Esophagus squamous epithelium (tissue), 5 donors: ENCODE measurements around the gene KCND2. TPM values are rescaled to one million over a fixed set of nuclear protein-coding genes. Genes with fewer than 3 reads are reported as not detected.

Source experiments
- DNase-seq: peaks from one replicate; lab custom pipeline; 2025; lab: John Stamatoyannopoulos, UW
- H3K27ac ChIP-seq, 4 donors: fragments of 200-600 bp; sonication (generic); one replicate each; pipeline ENCODE4 v1.5.1; 2016 to 2019; ENCODE audit warnings: mild to moderate bottlenecking in 1 of 4
- H3K27me3 ChIP-seq, 4 donors: fragments of 200-600 bp; sonication (generic); 1 replicate in 3 of 4; 2 replicates in 1 of 4; pipeline versions ENCODE4 v1.5.1 to v1.6.0; 2017 to 2021; ENCODE audit warnings: antibody characterized with exemption in 1 of 4
- H3K36me3 ChIP-seq, 3 donors: fragments of 200-600 bp; sonication (generic); one replicate each; pipeline ENCODE4 v1.5.1; 2016 to 2019
- H3K4me1 ChIP-seq, 3 donors: fragments of 200-600 bp; sonication (generic); one replicate each; pipeline ENCODE4 v1.5.1; 2017 to 2019
- H3K4me3 ChIP-seq, 4 donors: fragments of 200-600 bp; sonication (generic); 1 replicate in 3 of 4; 2 replicates in 1 of 4; pipeline ENCODE4 v1.5.1; 2016 to 2019; ENCODE audit warnings: mild to moderate bottlenecking in 2 of 4, moderate library complexity in 1 of 4
- H3K9me3 ChIP-seq, 3 donors: fragments of 200-600 bp; sonication (generic); one replicate each; pipeline ENCODE4 v1.5.1; 2016 to 2019
- POLR2A ChIP-seq, 4 donors: fragments of 450-650 bp; IDR thresholded peaks; one replicate each; pipeline ENCODE4 v1.6.1; 2017; ENCODE audit warnings: antibody characterized with exemption in 4 of 4, mild to moderate bottlenecking in 4 of 4, moderate library complexity in 3 of 4
- WGBS, 2 donors: methylation state at CpG; one replicate each; pipeline ENCODE4 v1.1.5; 2018; 5-methylcytosine and 5-hydroxymethylcytosine counted together
- intact Hi-C: fragments of 100-400 bp; cut with DNase I; formaldehyde crosslinking; loops from one replicate; pipeline ENCODE4 v1.15.0; 2022
- total RNA-seq, 4 donors: library from RNA; depleted of rRNA; stranded (reverse); fragments of >200 nt; gene quantifications; one replicate each; pipeline ENCODE4 v1.1.0, GENCODE V29; 2016
- TF ChIP-seq, protein P1 (sequence below), 6 experiments: fragments of 450-650 bp in 4 of 6; fragments of 200-600 bp in 2 of 6; sonication (generic) in 2 of 6; IDR thresholded peaks; one replicate each; pipeline ENCODE4 v1.5.1; 2016 to 2019; ENCODE audit warnings: antibody characterized with exemption in 6 of 6, mild to moderate bottlenecking in 4 of 6, moderate library complexity in 4 of 6
- donor health status: DM: yes; HTN: yes; CAD: no.

The KCND2 gene
- total RNA-seq, 4 donors from 2014 or later: 0.09 to 0.19 TPM; not detected in 2

- DNase-seq: no peak
- Histone ChIP-seq H3K27ac (no peak overlapping the region), H3K9me3 (no peaks in the 10 kb centered on the region), H3K4me1 (no peaks in the 10 kb centered on the region), H3K36me3 (no peaks in the 10 kb centered on the region), H3K4me3 (no peak overlapping the region), H3K27me3 (no peaks in the 10 kb centered on the region)
- no peak for TF ChIP-seq POLR2A (IDR thresholded peaks at IDR 0.05)
- TF ChIP-seq, protein P1, sequence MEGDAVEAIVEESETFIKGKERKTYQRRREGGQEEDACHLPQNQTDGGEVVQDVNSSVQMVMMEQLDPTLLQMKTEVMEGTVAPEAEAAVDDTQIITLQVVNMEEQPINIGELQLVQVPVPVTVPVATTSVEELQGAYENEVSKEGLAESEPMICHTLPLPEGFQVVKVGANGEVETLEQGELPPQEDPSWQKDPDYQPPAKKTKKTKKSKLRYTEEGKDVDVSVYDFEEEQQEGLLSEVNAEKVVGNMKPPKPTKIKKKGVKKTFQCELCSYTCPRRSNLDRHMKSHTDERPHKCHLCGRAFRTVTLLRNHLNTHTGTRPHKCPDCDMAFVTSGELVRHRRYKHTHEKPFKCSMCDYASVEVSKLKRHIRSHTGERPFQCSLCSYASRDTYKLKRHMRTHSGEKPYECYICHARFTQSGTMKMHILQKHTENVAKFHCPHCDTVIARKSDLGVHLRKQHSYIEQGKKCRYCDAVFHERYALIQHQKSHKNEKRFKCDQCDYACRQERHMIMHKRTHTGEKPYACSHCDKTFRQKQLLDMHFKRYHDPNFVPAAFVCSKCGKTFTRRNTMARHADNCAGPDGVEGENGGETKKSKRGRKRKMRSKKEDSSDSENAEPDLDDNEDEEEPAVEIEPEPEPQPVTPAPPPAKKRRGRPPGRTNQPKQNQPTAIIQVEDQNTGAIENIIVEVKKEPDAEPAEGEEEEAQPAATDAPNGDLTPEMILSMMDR (IDR thresholded peaks at IDR 0.05): no peak
- intact Hi-C loops: no loop called here
- WGBS, 2 donors: 24 to 29% methylated on average over 1 of the region's 1 CpG
These were observed 131.1 kb downstream of the KCND2 start for GRCh38 chr7:120404042-120404441.

DNA sequence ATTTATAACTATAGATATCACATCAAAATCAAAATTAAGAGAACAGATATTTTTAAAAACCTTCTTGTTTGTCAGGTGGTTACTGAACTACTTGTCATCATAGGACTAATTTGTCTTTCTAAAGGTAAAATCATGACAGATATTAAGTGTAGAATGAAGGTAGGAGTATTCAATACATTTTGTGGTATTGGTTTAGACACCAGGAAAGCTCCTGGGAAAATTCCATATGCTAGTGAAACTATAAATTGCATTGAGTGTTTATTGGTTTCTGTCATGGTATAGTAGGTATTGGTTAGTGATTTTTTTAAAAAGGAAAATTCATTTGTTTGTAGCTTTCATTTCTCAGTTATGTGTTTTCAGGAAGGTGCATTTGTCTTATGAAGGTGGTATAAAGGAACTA is 132.7 kb downstream of the KCND2 start:
- TF ChIP-seq POLR2A (IDR thresholded peaks at IDR 0.05): no peak
- TF ChIP-seq, protein P1 (IDR thresholded peaks at IDR 0.05): no peak
- Histone ChIP-seq H3K9me3 (no peaks in the 10 kb centered on the region), H3K36me3 (no peaks in the 10 kb centered on the region), H3K27me3 (no peaks in the 10 kb centered on the region), H3K27ac (no peak overlapping the region), H3K4me3 (no peak overlapping the region), H3K4me1 (no peaks in the 10 kb centered on the region)
- intact Hi-C loops: no loop called here
- DNase-seq: no peak

DNA sequence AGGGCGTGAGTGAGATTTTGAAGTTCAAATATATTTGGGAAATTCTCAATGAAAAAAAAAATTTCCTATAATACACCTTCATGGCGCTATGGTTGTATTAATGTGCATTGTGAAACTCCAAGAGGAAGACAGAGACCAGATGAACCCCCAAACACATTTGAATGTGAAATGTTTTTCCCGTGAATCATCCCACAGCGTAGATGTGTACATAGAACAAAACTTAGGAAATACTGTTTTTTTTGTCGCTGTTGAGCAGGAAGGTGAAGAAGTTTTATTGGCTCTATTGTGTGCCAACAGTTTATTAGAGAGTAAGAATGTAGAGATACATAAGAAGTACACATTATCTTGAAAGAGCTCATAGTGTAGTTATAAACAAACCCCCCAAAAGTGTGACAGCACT is 134.0 kb downstream of the KCND2 start:
- 67 to 71% methylated on average over 5 of the region's 5 CpGs for WGBS, 2 donors
- no peak for TF ChIP-seq POLR2A (IDR thresholded peaks at IDR 0.05)
- TF ChIP-seq, protein P1 (IDR thresholded peaks at IDR 0.05): no peak
- intact Hi-C loops: no loop called here

GRCh38 chr7:120412139-120413050 is 139.4 kb downstream of the KCND2 start:
- no peaks in the 10 kb centered on the region for H3K27me3 ChIP-seq
- H3K27ac ChIP-seq: no peak overlapping the region
- no peak overlapping the region for H3K4me3 ChIP-seq
- 69 to 79% methylated on average over 2 of the region's 2 CpGs for WGBS, 2 donors
- H3K9me3 ChIP-seq: no peaks in the 10 kb centered on the region
- no peak for TF ChIP-seq POLR2A (IDR thresholded peaks at IDR 0.05)
- TF ChIP-seq, protein P1 (IDR thresholded peaks at IDR 0.05): no peak
- H3K36me3 ChIP-seq: no peaks in the 10 kb centered on the region
- DNase-seq: no peak
- H3K4me1 ChIP-seq: no peaks in the 10 kb centered on the region
- intact Hi-C loops: no loop called here

More for the DNA sequence above, 134.0 kb downstream of the KCND2 start:
- Histone ChIP-seq H3K4me3 (no peak overlapping the region), H3K36me3 (no peaks in the 10 kb centered on the region), H3K9me3 (no peaks in the 10 kb centered on the region), H3K27me3 (no peaks in the 10 kb centered on the region), H3K4me1 (no peaks in the 10 kb centered on the region), H3K27ac (no peak overlapping the region)
- no peak for DNase-seq

DNA sequence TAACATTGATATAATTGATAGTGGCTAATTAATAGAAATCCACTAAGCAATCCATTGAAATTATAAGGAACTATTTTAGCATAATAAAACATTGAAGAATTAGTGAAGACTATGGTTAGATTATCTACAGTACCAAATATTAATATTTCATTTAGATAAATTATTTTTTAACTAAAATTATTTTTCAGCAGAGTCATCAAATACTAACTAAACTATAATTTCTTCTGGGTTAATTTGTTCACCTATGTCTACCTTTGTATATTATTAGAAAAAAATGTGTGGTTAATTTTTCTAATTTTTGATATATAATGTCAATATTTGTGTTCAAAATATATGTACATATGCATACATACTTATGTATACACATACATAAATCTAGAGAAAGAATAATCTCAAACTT is 140.2 kb downstream of the KCND2 start:
- DNase-seq: no peak
- TF ChIP-seq, protein P1 (IDR thresholded peaks at IDR 0.05): no peak
- no peak for TF ChIP-seq POLR2A (IDR thresholded peaks at IDR 0.05)
- Histone ChIP-seq H3K27me3 (no peaks in the 10 kb centered on the region), H3K36me3 (no peaks in the 10 kb centered on the region), H3K4me3 (no peak overlapping the region), H3K4me1 (no peaks in the 10 kb centered on the region), H3K9me3 (no peaks in the 10 kb centered on the region), H3K27ac (no peak overlapping the region)
- intact Hi-C loops: no loop called here
